AML-193 (cell line): ENCODE measurements around the gene MUC4.

Source experiments
- DNase-seq, 2 experiments: peaks; one replicate each; lab custom pipeline; 2025; lab: John Stamatoyannopoulos, UW

The MUC4 gene

DNA sequence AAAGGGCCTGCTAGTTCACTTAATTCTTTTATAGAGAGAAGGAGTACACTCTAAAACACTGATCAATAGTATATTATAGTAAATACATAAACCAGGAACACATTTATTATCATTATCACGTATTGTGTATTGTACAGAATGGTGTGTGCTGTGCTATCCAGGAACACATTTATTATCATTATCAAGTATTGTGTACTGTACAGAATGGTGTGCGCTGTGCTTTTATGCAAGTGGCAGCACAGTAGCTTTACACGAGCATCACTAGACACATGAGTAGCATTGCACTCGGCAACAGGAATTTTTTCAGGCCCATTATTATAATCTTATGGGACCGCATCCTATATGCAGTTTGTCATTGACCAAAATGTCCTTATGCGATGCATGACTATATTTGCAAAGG lies 111.9 kb downstream of the MUC4 start:
- DNase-seq = no peak

- no peak for DNase-seq
Observed at GRCh38 chr3:195699388-195699771, 112.3 kb downstream of the MUC4 start.

- no peak for DNase-seq
Observed at GRCh38 chr3:195698647-195699387, 112.9 kb downstream of the MUC4 start.

- DNase-seq = no peak
Observed at GRCh38 chr3:195698325-195698646, 113.4 kb downstream of the MUC4 start.

- DNase-seq = no peak
Observed at GRCh38 chr3:195697582-195698324, 114.0 kb downstream of the MUC4 start.
